Activated T-cell treated with anti-CD3 and anti-CD28 coated beads, Interleukin-2, amount 50 U/mL, for 4 hours (primary cell): ENCODE data around the gene GXYLT1. TPM values are rescaled to one million over a fixed set of nuclear protein-coding genes. Genes with fewer than 3 reads are reported as not detected.
"Not testable (repeated sequence)": the region's sequence is repeated elsewhere in the genome, so short reads cannot be mapped to it uniquely, and the experiment has no call there.

Experiments used
- ATAC-seq, 2 donors: fragments of 200-7000 bp; cut with Tn5 transposase; one replicate each; pipeline ENCODE4 v1.10.0; 2021
- DNase-seq: peaks from one replicate; pipeline ENCODE4 v3.0.0-alpha.2; 2020
- H3K27me3 Mint-ChIP-seq: one replicate; pipeline ENCODE4 v1.8.0; 2021; ENCODE audit warnings: low read depth, mixed read lengths
- H3K36me3 Mint-ChIP-seq: one replicate; pipeline ENCODE4 v1.8.0; 2022; ENCODE audit warnings: mixed read lengths; ENCODE audit not compliant: insufficient read depth
- H3K4me1 Mint-ChIP-seq: one replicate; pipeline ENCODE4 v1.8.0; 2021; ENCODE audit warnings: low read depth, mixed read lengths
- H3K4me3 Mint-ChIP-seq: one replicate; pipeline ENCODE4 v1.8.0; 2021; ENCODE audit warnings: mild to moderate bottlenecking, moderate library complexity, mixed read lengths
- H3K9me3 Mint-ChIP-seq: one replicate; pipeline ENCODE4 v1.8.0; 2021; ENCODE audit warnings: mixed read lengths
- total RNA-seq, 3 donors: library from RNA; stranded (reverse); gene quantifications; one replicate each; pipeline ENCODE4 v1.2.1, GENCODE V29; 2021

GXYLT1 gene
- total RNA-seq, 3 donors from 2014 or later = 7.3 to 8.7 (median 8.0) TPM

- no peak for ATAC-seq
- no peaks in the 10 kb centered on the region for H3K27me3 Mint-ChIP-seq
- H3K4me1 Mint-ChIP-seq = peaks cover 12% of the 10 kb centered on the region
- no peak for DNase-seq
- no peak overlapping the region for H3K4me3 Mint-ChIP-seq
- H3K36me3 Mint-ChIP-seq = peaks cover 2% of the 10 kb centered on the region
- no peaks in the 10 kb centered on the region for H3K9me3 Mint-ChIP-seq
Observed at GRCh38 chr12:42102720-42103119, 42.0 kb downstream of the GXYLT1 start.

- Mint-ChIP-seq H3K36me3 (peaks cover 18% of the 10 kb centered on the region), H3K9me3 (no peaks in the 10 kb centered on the region), H3K4me1 (peaks cover 37% of the 10 kb centered on the region), H3K27me3 (no peaks in the 10 kb centered on the region), H3K4me3 (no peak overlapping the region)
- DNase-seq (no peak), ATAC-seq (no peak)
Observed at GRCh38 chr12:42099433-42099832, 45.2 kb downstream of the GXYLT1 start.

GRCh38 chr12:42097971-42098370 is 46.7 kb downstream of the GXYLT1 start:
- no peak for DNase-seq
- Mint-ChIP-seq H3K9me3 (no peaks in the 10 kb centered on the region), H3K4me1 (peaks cover 42% of the 10 kb centered on the region), H3K36me3 (peaks cover 18% of the 10 kb centered on the region), H3K27me3 (no peaks in the 10 kb centered on the region), H3K4me3 (peak overlapping the region; percentile 88)
- ATAC-seq = peak; percentile 89 to 90

- ATAC-seq = peak; percentile 61 to 65
- peaks cover 29% of the 10 kb centered on the region for H3K36me3 Mint-ChIP-seq
- peak overlapping the region; percentile 16 for H3K4me3 Mint-ChIP-seq
- H3K4me1 Mint-ChIP-seq = peaks cover 51% of the 10 kb centered on the region
- H3K27me3 Mint-ChIP-seq = no peaks in the 10 kb centered on the region
- peak; percentile 9 for DNase-seq
- H3K9me3 Mint-ChIP-seq = no peaks in the 10 kb centered on the region
Observed at GRCh38 chr12:42094277-42094676, 50.4 kb downstream of the GXYLT1 start.

- Mint-ChIP-seq H3K27me3 (no peaks in the 10 kb centered on the region), H3K4me3 (no peak overlapping the region), H3K36me3 (peaks cover 37% of the 10 kb centered on the region), H3K4me1 (peaks cover 31% of the 10 kb centered on the region), H3K9me3 (no peaks in the 10 kb centered on the region)
- DNase-seq = no peak
- peak in 1 of 2 donors; percentile 14 for ATAC-seq
Observed at GRCh38 chr12:42091769-42092168, 52.9 kb downstream of the GXYLT1 start.

- Mint-ChIP-seq H3K27me3 (no peaks in the 10 kb centered on the region), H3K4me1 (peaks cover 22% of the 10 kb centered on the region), H3K9me3 (no peaks in the 10 kb centered on the region), H3K4me3 (no peak overlapping the region), H3K36me3 (peaks cover 34% of the 10 kb centered on the region)
- DNase-seq (no peak), ATAC-seq (no peak)
Observed at GRCh38 chr12:42090899-42091298, 53.8 kb downstream of the GXYLT1 start.

GRCh38 chr12:42086031-42086430 is 58.6 kb downstream of the GXYLT1 start:
- H3K27me3 Mint-ChIP-seq = no peaks in the 10 kb centered on the region
- H3K4me3 Mint-ChIP-seq = no peak overlapping the region
- ATAC-seq = no peak
- no peaks in the 10 kb centered on the region for H3K4me1 Mint-ChIP-seq
- no peaks in the 10 kb centered on the region for H3K9me3 Mint-ChIP-seq
- peaks cover 37% of the 10 kb centered on the region for H3K36me3 Mint-ChIP-seq
- no peak for DNase-seq

- ATAC-seq (no peak), DNase-seq (no peak)
- Mint-ChIP-seq H3K4me1 (no peaks in the 10 kb centered on the region), H3K27me3 (no peaks in the 10 kb centered on the region), H3K4me3 (no peak overlapping the region), H3K9me3 (no peaks in the 10 kb centered on the region), H3K36me3 (peaks cover 37% of the 10 kb centered on the region)
Observed at GRCh38 chr12:42085594-42085993, 59.1 kb downstream of the GXYLT1 start.

- Mint-ChIP-seq H3K9me3 (no peaks in the 10 kb centered on the region), H3K36me3 (peaks cover 36% of the 10 kb centered on the region), H3K27me3 (no peaks in the 10 kb centered on the region), H3K4me3 (no peak overlapping the region), H3K4me1 (no peaks in the 10 kb centered on the region)
- ATAC-seq = no peak
- DNase-seq = no peak
Observed at GRCh38 chr12:42084522-42084921, 60.2 kb downstream of the GXYLT1 start.

- H3K4me3 Mint-ChIP-seq = no peak overlapping the region
- H3K36me3 Mint-ChIP-seq = peaks cover 5% of the 10 kb centered on the region
- H3K27me3 Mint-ChIP-seq = no peaks in the 10 kb centered on the region
- no peaks in the 10 kb centered on the region for H3K9me3 Mint-ChIP-seq
- DNase-seq = no peak
- H3K4me1 Mint-ChIP-seq = no peaks in the 10 kb centered on the region
- no peak for ATAC-seq
Observed at GRCh38 chr12:42076976-42077375, 67.7 kb downstream of the GXYLT1 start.

- peaks cover 4% of the 10 kb centered on the region for H3K9me3 Mint-ChIP-seq
- H3K27me3 Mint-ChIP-seq = no peaks in the 10 kb centered on the region
- DNase-seq (no peak), ATAC-seq (no peak)
- no peaks in the 10 kb centered on the region for H3K36me3 Mint-ChIP-seq
- H3K4me1 Mint-ChIP-seq = no peaks in the 10 kb centered on the region
- H3K4me3 Mint-ChIP-seq = no peak overlapping the region
Observed at GRCh38 chr12:42070036-42070435, 74.6 kb downstream of the GXYLT1 start.

GRCh38 chr12:42059127-42059526 is 85.5 kb downstream of the GXYLT1 start:
- Mint-ChIP-seq H3K36me3 (no peaks in the 10 kb centered on the region), H3K4me1 (no peaks in the 10 kb centered on the region), H3K9me3 (no peaks in the 10 kb centered on the region), H3K27me3 (peaks cover 17% of the 10 kb centered on the region), H3K4me3 (no peak overlapping the region)
- DNase-seq (no peak), ATAC-seq (no peak)

GRCh38 chr12:42056130-42056529 is 88.5 kb downstream of the GXYLT1 start:
- ATAC-seq = no peak

GRCh38 chr12:42053456-42053855 is 91.2 kb downstream of the GXYLT1 start:
- no peaks in the 10 kb centered on the region for H3K4me1 Mint-ChIP-seq
- H3K27me3 Mint-ChIP-seq = peaks cover 23% of the 10 kb centered on the region
- H3K4me3 Mint-ChIP-seq = no peak overlapping the region
- DNase-seq = no peak
- H3K36me3 Mint-ChIP-seq = no peaks in the 10 kb centered on the region
- no peak for ATAC-seq
- H3K9me3 Mint-ChIP-seq = no peaks in the 10 kb centered on the region

More at GRCh38 chr12:42056130-42056529, 88.5 kb downstream of the GXYLT1 start:
- Mint-ChIP-seq H3K9me3 (no peaks in the 10 kb centered on the region), H3K4me1 (no peaks in the 10 kb centered on the region), H3K36me3 (no peaks in the 10 kb centered on the region), H3K27me3 (peaks cover 17% of the 10 kb centered on the region), H3K4me3 (no peak overlapping the region)
- DNase-seq = no peak

- H3K4me1 Mint-ChIP-seq, ATAC-seq, DNase-seq, H3K36me3 Mint-ChIP-seq, H3K4me3 Mint-ChIP-seq: not testable (repeated sequence)
- peaks cover 13% of the 10 kb centered on the region for H3K27me3 Mint-ChIP-seq
- peaks cover 11% of the 10 kb centered on the region for H3K9me3 Mint-ChIP-seq
Observed at GRCh38 chr12:42048980-42049379, 95.7 kb downstream of the GXYLT1 start.

- DNase-seq = no peak
- no peaks in the 10 kb centered on the region for H3K36me3 Mint-ChIP-seq
- H3K4me1 Mint-ChIP-seq = no peaks in the 10 kb centered on the region
- H3K9me3 Mint-ChIP-seq = no peaks in the 10 kb centered on the region
- no peak overlapping the region for H3K4me3 Mint-ChIP-seq
- H3K27me3 Mint-ChIP-seq = peaks cover 11% of the 10 kb centered on the region
- no peak for ATAC-seq
Observed at GRCh38 chr12:42039577-42039976, 105.1 kb downstream of the GXYLT1 start.
